Measurements from ENCODE around the gene SPRN.
"Not testable (repeated sequence)": the region's sequence is repeated elsewhere in the genome, so short reads cannot be mapped to it uniquely, and the experiment has no call there.

The SPRN gene

GRCh38 chr10:133456041-133456951 is 31.9 kb upstream of the SPRN start:
- DNase-seq: no peak

GRCh38 chr10:133455611-133456031 is 31.2 kb upstream of the SPRN start:
- no peak for DNase-seq

DNA sequence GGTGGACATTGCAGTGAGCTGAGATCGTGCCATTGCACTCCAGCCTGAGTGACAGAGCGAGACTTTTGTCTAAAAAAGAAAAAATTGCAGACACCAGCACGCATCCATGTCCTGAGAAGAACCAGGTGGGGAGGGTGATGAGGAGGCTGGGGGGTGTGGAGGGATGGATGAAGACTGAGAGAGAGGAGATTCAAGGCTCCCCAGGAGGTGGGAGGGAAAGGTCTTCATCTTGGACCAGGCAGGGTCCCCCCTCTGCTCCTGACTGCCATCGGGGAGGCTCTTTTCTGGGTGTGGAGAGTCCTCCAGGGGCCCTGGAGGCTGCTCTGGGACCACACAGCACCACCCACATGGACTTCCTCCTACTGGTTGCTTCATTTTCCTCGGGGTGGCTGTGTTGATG is 30.8 kb upstream of the SPRN start:
- DNase-seq: no peak

- DNase-seq: no peak
These were observed 29.9 kb upstream of the SPRN start for GRCh38 chr10:133454204-133454893.

GRCh38 chr10:133453516-133454203 is 29.2 kb upstream of the SPRN start, which contains the start of gene SCART1:
Gene SCART1 (plus strand): TSS chr10:133453945. CDS start chr10:133453998, 53 bp downstream.
- DNase-seq: no peak

DNA sequence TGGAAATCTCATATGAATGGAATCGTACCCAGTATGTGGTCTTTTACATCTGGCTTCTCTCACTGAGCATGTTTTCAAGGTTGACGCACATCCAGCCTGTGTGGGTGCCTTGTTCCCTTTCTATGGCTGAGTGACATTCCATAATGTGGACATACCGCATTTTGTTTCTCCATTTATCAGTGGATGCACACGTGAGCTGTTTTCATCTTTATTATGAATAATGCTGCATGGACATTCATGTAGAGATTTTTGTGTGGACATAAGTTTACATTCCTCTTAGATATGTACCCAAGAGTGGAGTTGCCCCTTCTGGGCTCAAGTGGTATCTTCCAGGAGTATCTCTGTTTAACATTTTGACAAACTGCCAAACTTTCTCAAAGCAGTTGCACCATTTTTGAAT is 28.0 kb upstream of the SPRN start:
- no peak for DNase-seq

DNA sequence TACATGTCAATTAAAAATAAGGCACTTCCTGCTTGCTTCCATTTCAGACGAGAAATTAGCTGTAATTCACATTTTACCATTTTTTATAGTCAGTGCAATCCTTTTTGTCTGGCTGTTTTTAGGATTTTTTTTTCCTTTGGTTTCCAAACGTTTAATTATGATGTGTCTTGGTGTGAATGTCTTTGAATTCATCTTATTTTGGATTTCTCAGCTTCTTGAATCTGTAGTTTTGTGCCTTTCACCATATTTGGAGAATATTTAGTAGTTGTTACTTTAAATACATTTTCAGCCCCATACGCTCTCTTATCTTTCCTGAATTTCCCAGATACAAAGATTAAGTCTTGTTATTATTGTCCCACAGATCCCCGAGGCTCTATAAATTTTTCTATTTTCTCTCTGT is 26.9 kb upstream of the SPRN start:
- no peak for DNase-seq

GRCh38 chr10:133448120-133448519 is 23.7 kb upstream of the SPRN start:
- no peak for DNase-seq

GRCh38 chr10:133446979-133447378 is 22.6 kb upstream of the SPRN start:
- DNase-seq: no peak

DNA sequence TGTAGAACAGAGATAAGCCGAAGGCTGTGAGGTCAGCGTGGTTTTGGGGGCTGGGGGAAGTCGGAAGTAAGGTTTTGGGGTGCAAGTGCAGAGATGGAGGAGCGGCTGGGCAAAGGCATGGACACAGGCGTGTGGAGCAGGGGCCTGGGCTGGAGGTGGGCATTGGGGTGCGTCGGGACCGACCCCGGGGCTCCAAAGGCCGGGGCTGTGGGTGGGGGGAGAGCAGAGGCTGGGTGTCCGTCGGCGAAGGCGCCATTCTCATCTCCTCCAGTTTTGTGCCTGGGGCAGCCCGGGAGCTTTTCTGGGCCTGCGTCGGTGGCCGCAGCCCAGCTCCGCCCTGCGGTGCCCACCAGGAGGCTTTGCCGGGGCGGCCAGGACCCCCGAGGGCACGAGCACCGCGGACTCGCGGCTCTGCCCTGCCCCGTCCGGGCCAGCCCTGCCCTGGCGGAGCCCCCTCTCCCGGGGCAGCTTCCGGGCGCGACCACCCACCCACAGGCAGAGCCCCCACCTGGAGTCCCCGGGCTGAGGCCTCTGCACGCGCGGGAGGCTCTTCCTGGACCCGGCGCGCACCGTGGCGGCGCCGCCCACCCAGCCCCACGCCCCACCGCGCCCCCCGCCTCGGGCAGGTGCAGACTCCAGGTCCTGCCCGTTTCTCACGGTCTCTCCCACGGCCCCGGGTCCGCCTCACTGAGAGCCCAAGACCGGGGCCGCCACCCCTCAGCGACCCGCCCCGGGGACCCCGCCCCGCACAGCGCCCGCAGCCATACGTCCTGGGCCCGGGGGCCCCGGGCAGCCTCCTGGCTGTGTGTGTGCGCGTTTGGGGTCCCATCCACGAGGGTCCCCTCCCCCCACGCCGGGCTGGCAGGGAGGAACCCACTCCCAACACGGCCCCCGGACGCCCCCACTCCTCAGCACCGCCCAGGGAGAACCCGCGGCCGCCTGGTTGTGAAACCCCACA is 21.6 kb upstream of the SPRN start:
- DNase-seq: no peak

DNA sequence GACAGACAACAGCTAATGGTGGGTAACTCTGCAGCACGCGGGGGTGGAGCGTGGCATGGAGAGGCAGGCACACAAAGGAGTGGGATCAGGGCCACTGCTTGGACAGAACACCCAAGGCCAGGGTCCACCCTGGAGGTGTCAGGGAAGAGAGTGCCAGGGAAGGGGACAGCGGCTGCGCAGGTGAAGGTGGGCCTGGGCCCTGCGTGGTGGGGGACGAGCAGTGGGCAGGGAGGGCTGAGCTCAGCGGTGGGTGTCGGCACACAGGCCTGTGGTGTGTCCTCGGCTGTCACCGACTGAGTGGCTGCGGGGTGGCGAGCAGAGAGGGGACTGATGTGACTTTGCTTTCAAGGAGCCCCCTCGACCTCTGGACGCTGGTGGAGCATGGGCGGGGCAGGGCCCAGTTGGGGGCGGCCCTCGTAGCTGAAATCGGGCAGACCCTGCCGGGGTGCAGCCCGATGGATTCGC is 20.9 kb upstream of the SPRN start:
- no peak for DNase-seq

DNA sequence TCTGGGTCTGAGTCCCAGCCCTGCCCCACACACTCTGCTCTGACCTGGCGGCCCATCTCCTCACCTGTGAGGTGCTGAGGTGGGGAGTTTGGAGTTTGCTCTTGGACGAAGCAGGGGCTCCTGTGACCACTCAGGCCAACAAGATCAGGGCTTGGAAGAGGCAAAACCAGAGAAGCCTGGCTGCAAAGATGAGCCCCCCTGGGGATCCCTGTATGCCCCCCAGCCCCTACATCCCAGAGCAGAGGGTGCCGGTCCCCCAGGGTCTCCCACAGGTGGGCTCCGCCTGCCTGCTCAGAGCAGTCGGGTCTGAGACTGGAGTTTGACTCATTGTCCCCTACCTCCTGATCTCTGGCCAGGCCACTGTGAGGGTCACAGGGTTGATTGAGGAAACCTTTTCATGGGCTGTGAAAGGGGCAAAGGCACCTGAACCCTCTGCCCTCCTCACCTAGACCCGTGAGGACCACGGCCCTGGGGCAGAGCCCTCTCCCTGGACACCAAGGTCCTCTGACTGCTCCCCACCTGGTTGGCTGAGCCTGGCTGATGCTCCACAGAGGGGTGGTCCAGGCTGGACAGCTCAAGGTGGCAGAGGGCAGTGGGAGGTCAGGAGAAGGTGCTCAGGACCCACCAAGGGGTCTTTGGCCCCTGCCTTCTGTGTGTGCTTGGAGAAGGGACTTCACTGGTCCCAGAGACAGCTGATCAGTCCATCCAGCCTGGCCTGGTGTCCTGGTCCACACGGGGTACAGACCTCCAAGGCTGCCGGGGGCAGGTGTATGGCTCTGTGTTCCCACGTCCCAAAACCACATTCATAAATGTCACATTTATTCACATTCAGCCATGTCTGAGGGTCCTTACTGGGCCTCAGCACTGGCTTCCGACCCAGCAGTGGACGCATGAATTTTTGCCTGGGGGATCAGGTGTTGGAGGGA is 20.2 kb upstream of the SPRN start:
- no peak for DNase-seq

DNA sequence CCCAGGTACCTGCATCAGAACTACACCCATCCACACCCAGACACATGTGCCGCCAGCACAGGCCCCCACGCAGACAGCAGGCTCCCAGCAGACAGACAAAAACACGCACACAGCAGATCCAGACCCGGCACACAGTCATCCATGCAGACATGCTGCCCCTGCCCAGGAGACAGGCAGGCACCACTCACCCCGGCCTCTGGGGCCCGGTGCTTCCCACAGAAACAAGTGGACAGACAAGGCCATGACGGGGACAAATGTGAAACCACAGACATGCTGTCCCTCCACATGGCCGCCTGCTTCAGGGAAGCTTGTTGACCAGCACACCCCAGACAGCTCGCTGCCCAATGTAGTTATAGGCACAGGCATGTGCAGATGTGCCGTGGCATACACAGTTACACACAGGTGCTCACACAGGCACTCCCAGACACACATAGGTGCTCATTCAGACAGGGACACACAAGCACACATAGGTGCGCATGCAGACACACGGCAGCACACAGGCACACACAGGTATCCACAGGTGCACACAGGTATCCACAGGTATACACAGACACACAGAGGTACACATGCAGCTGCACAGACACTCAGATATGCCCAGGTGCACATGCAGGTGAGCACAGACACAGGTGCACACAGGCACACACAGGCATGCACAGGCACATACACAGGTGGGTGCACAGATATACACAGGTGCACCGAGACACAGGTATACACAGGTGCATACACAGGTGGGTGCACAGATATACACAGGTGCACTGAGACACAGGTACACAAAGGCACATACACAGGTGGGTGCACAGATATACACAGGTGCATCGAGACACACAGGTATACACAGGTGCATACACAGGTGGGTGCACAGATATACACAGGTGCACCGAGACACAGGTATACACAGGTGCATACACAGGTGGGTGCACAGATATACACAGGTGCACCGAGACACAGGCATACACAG is 18.8 kb upstream of the SPRN start:
- no peak for DNase-seq

DNA sequence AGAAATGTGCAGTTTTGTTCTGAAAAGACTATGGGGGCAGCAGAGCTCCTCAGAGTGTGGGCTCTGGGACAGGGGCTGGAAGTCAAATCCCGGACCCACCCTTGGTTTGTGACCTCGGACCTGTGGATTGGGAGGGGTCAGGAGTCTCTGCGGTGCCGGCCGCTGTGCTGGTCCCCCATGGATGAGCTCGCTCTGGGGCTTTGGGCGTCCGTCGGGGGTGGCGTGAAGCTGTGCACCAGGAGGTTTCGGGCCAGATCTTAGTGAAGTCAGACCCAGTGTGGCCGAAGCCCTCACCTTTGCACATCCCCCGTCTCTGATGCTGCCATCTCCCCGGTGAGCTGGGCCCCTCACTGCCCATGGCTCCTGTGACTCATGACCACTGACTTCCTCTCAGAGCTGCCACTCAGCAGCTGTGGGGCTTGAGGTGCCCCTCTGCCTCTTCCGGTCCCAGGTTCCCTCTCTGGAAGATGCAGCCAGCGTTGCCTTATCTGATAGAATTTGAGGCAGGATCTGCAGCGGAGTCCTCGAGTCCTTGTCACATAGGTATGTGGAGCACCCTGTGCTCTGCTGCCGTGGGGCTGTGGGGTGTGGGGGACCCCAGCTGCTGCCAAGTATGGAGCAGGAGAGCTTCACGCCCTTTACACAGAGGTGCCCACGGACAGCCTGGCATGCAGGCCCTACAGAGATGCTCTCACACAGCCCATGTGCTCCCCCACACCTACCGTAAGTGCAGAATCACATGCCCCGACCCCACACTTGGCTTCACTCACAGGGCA is 18.0 kb upstream of the SPRN start:
- no peak for DNase-seq

DNA sequence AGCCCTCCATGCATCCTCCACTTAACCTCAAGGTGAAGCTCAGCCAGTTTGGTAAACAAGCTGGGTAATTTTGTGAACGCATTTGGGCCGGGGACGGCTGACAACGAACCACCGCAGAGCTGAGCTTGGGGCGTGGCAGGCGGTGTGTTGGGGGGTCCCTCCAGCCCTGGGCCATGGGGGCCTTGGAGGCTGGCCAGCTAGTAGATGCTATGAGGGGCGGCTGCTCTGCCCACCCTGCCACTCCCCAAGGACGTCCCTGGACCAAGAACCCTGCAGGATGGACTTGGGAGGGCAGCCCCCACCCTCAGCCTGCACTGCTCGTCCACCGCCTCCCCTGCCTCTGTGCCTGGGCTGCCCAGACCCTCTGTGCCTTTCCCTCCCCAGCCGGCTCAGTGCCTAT is 17.4 kb upstream of the SPRN start:
- no peak for DNase-seq

GRCh38 chr10:133441356-133441755 is 16.9 kb upstream of the SPRN start:
- DNase-seq: not testable (repeated sequence)

DNA sequence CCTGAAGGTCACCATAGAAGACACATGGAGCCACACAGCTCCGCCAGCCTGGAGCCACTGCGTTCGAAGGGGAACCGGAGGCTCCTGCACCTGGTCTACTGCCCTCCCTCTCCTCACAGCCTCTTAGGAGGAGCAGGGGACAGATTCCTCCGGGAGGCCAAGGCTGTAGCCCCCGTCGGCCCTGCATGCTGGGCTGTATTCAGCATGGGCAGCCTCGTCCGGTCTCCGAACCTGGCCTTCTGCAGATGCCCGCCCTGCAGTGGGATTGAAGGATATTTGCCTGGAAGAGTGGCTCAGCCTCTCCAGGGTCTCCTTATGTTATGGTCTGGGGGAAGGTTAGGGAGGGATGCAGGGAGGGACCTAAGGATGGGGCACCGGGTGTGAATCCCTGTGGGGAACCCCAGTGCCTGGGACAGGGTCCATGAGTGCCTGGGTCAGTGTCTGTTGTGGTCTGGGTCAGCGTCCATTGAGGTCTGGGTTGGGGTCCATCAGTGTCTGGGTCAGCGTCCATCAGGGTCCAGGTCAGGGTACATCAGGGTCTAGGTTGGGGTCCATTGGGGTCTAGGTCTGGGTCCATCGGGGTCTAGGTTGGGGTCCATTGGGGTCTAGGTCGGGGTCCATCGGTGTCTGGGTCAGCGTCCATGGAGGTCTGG is 16.3 kb upstream of the SPRN start:
- DNase-seq: no peak
